GM04504 (cell line): ENCODE results near the gene TBX2.

ENCODE experiments used
- DNase-seq: peaks from one replicate; pipeline ENCODE4 v3.0.0-alpha.2; 2012; ENCODE audit warnings: low read depth

Gene TBX2

DNA sequence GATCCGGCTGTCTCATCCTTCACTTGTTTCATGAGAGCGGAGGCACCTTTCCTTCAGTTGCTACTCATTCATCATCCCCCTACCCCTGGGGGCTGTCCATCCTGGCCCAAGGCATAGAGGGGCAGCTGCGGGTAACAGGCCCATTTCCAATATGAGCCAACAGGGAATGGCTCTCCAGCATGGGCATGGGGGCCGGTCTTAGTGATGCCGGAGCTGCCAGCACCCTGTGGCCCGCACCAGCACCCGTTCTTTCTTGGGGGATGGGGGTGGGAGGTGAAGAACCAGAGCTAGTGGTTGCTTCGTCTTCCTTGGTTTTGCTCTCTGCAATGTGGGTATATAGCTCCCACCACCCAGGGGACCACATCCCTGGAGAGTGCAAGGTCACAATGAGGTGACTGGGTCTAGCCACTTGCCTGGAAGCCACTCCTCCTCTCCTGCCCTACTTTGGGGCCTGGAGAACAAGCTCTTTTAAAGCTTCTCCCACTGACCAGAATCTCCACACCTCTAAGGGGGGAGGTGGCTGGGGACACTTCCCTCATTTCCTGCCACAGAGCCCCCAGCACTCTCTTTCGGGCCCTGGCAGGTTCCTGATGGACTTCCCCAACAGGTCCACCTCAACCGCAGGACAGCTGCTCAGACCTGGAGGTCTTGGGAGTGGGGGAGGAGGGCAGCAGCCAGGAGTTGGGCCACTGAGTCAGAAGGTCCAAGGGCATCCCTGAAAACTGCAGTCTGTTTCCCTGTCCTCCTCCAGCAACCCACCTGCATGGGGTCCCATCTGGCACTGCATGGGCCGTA lies 11.9 kb upstream of the TBX2 start:
- DNase-seq: no peak

DNA sequence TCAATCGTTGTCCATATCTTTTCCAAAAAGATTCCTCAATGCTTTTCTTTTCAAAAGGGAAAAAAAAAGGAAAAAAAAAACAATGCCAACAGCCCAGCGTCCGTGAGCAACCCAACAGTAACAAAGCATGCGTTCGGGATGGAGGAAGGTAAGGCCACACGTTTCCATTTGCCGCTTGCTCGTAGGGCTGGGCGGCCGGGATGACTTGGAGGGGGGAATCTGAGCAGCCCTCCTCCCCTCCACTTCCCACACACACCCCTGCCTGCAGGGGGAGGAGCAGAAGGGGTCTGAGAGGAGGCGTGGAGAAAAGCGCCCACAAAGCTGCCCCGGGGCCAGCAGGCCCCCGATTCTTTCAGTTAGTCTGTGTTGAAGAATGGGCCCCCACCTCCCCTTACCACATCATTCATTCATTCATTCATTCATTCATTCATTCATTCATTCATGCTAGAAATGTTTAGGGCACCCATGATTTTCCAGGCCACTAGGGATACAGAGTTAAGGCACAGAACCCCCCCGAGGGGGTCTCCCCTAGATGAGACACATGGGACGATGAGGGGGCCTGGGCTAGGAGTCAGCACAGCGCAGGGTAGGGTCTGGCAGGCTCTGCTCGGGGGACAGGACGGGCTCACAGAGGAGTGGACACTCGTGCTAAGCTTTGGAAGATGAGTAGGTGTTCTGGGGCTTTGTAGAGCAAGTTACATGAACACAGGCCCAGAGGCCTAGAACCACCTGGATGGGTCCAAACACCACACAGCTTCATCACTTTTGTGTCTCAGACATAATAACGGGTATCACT lies 10.9 kb upstream of the TBX2 start:
- no peak for DNase-seq

DNA sequence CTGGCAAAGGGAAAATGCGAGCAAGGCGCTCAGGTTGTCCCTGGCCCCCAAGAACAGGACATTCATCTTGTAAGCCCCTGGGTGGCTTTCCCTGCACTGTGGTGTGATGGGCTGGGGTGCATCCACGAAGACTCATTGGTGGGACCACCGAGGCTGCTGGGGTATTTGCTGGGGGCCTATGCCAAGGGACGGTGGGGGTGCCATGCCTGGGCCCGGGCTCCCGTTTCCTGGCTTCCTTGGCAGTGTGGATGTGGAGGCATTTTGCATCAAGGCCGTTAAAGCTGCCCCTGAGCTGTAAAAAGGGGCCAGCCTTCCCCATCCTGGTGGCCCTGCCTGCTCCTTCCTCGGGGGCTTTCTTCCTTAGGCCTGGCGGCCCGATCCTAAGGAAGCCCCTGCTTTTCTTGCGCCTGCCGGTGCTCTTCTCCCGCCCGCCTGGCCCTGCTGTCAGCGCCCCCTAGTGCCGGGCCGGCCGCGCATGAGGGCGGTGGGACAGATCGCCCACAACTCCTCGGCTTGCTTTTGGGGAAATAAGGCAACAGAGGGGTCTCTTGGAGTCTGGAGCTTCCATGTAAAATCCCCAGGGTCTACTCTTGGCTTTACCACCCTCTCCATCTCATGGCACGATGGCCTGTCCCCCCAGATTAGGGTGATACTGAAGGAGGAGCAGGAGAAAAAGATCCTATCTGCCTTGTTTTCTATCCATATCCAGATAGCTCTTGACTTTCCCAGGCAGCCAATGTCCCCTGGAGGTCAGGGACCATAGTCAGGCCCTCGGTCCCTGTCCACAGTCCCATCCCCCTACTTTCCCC lies 9.8 kb upstream of the TBX2 start:
- DNase-seq: no peak

DNA sequence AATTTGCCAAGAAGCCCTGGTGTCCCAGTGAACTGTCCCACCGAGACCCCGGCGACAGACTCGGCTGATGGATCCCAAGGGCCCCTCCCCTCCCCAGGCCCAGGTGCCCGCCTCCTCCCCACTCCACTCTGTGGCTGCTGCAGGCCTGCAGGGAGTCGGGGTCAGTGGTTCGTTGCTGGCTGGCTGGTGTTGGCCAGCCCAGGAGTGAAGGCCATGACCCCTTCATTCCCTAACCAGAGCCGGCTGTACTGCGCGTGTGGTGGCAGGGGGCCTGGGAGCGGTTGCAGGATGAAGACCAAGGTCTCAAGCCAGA lies 9.2 kb upstream of the TBX2 start:
- DNase-seq: no peak

DNA sequence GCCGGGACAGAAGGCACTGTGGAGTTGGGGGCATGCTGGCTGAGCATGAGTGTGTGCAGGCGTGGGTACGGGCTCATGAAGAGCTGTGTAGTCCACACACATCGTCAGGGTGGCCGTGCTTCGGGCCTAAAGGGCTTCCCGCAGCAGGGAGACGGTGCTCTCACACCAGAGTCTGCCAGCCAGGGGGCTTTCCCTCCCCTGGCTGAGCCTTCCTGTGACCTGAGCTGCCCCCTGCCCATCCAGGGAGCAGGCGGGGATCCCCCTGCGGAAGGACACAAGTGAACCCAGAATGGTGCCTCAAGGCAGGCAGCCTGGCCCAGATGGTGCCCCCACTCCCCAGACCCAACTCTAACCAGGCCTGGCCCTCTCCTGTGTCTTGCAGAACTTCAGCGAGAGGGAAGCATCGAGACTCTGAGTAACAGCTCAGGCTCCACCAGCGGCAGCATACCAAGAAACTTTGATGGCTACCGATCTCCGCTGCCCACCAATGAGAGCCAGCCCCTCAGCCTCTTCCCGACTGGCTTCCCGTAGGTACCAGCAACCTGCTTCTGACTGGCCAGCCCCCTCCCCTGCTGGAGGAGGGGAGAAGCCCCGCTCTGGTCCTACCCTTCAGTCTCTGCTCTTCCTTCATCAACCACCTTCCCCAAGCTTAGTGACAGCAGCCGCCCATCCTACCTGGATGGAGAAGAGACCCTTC lies 7.9 kb upstream of the TBX2 start:
- DNase-seq: no peak

DNA sequence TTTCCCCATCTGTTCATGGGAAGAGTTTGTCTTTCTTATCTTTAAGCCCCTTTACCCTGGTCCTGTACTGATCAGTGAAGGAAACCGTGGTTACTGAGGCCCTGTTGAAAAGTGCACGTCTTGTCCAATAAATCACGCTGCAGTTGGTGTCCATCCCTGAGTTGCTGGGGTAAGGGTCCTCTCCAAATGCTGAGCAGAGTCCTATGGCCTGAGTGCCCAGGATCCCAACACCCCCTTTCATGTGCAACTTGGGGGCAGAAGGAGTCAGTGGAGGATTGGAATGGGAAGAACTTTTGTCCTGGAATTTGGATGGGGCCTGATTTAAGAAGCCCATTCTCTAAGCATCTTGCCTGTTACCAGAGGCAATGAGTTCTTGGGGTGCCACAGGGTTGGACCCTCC lies 7.0 kb upstream of the TBX2 start:
- DNase-seq: no peak

DNA sequence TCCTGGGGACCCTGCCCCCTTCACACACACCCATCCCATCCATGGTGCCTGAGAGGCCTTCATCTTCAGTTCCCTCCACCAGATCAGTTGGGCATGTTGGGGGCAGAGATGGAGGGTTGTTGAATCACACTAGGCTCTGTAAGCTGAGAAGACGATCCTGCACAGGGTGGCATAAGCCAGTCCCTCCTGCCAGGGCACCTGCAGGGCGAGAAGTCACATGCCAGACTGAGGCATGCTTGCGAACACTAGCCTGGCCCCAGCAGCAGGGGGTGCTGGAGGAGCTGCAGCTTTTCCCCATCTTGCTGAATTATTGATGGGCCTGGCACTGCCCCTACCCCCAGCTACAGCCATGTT lies 6.1 kb upstream of the TBX2 start:
- no peak for DNase-seq

DNA sequence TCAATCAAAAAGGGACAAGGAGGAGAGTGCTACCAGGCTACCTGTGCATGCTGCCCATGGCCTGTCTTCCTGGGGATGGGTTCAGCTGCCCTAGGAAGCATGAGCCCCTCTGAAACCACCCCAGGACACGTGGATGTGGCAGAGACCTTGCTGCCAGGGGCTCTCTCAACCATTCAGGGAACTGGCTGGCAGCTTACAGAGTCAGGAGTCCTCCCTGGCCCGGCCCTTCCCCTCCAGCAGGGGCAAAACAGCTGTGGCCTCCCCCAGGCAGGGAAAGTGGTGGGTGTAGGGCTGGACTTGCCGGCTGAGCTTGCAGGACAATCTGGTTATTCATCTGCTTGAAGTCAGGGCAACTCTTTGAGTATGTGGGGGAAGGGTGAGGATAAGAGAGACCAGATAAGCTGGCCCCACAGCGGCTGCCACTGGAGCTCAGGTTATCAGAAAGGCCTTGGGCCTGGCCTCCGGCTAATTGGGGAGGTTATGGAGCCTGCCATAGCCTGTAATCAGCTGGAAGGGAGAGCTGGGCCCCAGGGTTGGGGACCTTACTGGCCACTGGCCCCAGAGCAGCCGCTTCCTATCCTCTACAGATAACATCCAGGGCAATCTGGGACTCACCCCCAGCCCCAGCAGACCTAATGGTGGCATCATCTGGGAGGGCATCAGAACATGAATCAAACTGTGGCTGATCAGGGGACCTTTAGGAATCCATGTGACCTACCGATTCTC lies 5.6 kb upstream of the TBX2 start:
- no peak for DNase-seq

DNA sequence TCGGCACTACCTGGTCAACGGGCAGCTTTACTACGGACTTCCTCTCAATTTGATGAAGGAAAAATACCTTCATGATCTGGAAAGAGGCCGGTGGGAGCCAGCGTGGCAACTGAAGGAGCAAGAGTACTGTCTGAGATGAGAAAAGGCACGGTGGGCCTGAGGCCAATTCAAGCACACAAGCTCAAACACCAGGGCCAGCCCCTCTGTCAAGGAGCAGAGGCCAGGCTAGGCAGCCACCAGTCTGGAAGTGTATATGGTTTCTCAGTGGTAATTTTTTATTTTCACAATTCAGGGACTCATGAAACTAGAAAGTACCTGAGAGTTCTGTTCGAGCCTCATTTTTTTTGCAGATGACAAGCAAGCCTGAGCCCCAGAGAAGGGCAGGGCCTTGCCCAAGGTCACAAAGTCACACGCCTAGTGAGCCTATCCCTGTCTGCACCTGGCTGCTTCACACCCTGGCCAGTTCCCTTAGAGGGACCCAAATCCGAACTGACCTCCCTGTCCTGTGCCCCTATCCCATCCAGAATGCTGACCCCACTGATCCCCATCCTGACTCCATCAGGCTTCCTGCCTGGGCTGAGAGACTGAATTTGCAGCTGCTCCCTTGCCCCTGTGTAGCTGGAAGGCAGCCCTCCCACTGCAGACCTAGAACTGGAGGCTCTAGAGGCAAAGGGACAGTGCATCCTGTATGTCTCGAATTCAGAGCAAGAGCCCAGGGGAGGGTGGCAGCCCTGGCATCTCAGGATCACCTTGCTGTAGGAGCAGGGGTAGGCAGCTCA lies 4.8 kb upstream of the TBX2 start:
- no peak for DNase-seq

DNA sequence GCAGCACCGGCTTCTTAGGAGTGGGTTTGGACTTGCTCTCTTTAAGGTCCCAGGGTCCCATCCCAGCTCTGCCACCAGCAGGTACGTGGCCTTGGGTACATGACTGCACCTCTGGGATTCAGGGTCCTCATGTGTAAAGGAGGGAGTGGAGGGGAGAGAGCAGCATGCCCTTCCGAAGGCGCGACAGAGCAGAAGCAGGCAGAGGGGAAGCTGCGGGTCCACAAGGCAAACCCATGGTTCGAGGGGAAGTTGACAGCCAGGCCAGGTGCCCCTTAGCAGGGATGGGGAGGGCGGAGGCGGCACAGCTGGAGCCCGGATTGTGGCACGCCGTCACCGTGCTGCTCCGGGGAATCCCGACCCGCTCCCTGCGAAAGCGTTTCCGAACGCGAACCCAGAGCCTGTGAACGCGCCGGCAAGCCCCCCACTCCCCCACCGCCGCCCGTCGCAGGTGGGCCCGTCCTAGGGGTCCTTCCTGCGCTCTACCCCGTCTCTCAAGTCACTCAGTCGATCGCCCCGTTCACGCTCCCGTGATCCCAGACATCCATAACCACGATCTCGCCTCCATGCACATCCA lies 4.1 kb upstream of the TBX2 start:
- DNase-seq: no peak

DNA sequence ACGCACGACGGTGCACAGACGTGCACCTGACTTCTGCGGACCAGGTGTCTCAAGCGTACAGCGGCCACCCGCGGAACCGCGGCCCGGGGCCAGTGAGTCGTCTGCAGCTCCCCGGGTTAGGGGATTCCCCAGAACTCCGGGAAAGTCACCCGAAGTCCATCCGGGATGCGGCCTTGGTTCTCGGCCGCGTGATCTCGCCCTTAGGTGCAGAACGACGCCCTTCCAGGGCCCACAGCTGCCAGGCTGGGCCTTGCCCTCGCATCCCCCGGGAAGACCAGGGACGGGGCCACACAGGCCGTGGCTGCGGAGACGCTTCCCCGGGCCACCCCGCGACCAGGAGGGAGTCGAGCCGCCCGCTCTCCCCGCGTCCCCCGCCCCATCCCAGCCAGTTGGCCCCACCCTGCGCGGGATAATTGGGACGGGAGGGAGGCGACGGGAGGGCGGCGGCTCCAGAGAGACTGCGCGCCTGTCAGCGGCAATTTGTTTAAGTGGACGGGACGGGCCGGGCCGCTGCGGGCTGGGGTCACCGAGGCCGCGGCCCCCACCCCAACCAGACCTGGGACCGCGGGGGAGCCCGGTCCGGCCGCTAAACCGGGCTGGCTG lies 3.6 kb upstream of the TBX2 start:
- DNase-seq: no peak

DNA sequence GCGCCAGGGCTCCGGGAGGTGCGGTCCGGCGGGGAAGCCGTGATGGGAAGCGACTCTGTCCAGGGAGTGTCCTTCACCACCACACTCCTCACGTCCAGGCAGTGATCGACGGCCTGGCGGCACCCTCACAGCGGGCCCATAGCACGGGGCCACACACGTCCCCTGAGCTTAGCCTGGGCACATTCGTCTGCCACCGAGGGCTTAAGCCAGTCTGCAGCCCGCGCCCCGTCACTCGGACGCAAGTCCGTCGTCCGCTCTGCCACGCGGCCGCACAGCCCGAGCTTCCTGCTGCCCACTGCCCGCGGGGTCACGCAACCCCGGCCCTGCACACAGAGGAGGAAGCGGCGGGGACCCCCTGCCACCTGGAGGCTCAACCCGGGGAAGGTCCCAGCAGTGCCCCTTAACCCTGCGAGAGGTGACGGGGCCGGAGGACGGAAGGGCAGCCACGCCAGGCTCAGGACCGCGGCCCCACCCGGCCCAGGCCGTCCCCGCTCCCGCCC lies 3.0 kb upstream of the TBX2 start:
- DNase-seq: no peak

DNA sequence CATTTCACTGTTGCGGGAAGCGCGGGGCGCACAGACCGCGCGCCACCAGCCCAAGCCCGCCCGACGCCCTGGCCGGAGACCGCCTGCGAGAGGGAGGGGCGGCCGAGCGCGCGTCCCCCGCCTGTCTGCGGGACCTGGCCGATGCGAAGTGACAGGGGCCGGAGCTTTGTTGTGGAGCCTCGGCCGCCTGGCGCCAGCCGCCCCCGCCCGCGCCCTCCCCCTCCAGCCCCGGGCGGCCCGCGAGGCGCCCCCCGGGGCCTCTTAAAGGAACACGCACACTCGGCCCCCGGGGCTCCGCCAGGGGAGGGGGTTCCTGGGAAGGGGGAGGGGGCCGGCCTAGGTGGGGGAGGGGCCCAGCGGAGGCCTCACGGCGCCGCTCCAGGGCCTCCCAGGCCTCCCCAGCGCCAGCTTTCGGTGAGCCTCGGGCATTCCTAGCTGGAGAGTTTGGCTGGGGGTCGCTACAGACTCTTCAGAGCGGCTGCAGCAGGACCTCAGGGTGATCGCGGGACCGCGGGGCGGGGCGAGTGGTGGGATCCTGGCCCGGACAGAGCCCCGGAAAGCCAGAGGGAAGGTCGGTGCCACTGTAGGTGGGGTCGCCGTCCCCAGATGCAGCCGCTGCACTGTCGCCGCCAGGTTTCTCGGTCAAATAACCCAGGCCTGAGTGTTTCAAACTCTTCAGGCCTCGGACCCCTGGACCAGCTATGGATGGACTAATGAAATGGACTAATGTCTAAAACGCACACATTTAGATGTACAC lies 2.4 kb upstream of the TBX2 start:
- no peak for DNase-seq

DNA sequence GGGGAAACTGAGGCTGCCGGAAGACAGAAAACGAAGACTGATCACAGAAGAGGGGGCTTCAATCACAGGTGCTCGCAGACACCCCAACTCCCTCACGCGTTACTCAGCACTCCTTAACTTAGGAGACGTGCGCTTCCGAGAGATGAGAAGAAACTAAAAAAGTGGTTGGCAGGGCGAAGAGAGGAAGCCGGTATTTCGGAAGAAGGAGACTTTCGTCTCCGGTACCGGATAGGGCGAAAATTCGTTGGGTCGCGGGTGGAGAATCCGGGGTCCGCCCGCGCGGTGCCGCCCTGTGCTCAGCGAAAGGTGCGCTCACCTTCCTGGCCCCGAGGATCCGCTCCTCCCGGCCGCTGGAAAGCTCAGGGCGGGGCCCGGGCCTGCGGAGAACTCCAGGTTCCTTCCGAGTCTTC lies 917 bp upstream of the TBX2 start:
- DNase-seq: no peak

DNA sequence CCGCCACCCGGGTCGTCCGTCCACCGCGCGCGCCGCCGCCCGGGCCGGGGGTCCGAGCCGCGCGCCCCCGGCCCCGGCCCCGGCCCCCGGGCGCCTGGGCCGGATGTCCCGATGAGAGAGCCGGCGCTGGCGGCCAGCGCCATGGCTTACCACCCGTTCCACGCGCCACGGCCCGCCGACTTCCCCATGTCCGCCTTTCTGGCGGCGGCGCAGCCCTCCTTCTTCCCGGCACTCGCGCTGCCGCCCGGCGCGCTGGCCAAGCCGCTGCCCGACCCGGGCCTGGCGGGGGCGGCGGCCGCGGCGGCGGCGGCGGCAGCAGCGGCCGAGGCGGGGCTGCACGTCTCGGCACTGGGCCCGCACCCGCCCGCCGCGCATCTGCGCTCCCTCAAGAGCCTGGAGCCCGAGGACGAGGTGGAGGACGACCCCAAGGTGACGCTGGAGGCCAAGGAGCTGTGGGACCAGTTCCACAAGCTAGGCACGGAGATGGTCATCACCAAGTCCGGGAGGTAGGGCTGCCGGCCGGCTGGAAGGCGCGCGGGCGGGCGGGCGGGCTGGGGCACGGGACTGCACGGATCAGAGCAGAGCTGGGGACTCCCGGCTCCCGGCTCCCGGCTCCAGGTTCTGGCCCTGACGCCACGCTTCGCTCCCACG lies 548 bp downstream of the TBX2 start:
- no peak for DNase-seq

DNA sequence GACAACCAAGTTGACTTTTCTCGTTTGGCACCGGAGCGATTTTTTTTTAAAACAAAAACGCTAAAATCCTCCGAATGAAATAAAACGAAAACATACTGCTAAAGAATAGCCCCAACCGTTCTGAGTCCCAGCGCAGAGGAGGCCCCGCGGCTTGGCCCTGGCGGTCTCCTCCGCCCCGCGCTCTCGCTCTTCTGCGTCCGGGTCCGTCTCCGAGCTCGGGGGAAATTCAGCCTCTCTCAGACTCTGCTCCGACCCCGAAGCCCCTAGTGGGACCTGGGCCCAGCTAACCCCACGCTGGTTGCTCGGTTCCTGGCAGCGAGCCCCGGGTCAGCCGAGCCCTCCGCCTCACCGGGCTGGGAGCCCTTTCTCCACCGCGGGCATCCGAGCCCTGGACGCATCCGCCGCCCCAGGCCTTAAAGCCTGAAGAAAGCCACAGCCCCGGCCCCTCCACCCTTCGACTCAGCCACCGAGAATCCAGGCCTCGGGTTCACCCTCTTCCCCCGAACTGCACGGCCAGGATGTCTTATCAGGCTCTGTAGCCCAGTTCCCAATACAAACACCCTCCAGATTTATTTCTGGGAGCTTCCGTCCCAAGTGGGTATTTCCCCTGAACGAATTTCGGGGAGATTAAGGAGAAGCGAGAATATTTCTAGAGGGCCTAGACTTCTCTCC lies 1.2 kb downstream of the TBX2 start:
- no peak for DNase-seq

DNA sequence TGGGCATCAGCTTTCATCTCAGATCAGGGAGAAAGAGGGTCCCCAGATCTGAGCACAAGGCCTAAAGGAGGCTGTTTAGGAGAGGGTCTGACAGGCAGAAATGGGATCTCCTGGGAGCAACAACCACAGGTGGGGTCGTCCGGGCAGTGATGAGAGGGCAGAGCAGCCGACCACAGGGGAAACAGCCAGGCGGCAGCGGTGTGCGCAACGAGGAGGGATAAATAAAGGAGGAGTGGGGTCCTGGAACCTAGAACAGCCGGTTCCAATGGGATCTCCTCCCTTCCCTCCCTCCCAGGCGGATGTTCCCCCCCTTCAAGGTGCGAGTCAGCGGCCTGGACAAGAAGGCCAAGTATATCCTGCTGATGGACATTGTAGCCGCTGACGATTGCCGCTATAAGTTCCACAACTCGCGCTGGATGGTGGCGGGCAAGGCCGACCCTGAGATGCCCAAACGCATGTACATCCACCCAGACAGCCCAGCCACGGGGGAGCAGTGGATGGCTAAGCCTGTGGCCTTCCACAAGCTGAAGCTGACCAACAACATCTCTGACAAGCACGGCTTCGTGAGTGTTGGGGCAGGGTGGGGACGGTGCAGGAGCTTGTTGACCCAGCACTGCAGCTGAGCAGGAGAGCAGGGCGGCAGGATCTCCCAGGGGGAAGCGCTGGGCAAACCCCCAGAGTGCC lies 1.9 kb downstream of the TBX2 start:
- no peak for DNase-seq
